ENCODE data around the gene PHC1. TPM values are rescaled to one million over a fixed set of nuclear protein-coding genes. Genes with fewer than 3 reads are reported as not detected.

Gene PHC1
- polyA plus RNA-seq, 1 experiment, result 34.5 TPM

GRCh38 chr12:8960176-8960575 lies 45.9 kb downstream of the PHC1 start:
- H3K27ac ChIP-seq (ENCODE audit: low read depth, low read length), result no peak overlapping the region
- H3K4me3 ChIP-seq (ENCODE audit: low read depth, low read length), result no peak overlapping the region
- H3K27me3 ChIP-seq (ENCODE audit: control insufficient read depth, insufficient read depth, low read length), result no peaks in the 10 kb centered on the region
- DNase-seq (ENCODE audit: low read depth, low spot score), result no peak
- no peak for TF ChIP-seq CTCF (IDR thresholded peaks at IDR 0.05; ENCODE audit: low read depth, low read length)
- peaks cover 5% of the 10 kb centered on the region; the same call in 1 of the 2 replicates for H3K9me3 ChIP-seq (ENCODE audit: control insufficient read depth, insufficient read depth, low read length)
- CTCF ChIA-PET, result interaction anchor here (0.7 to 1.2 kb wide), 2 partner anchors 11 to 78 kb away, joined by 3 read pairs; no protein-coding TSS in a partner anchor
- POLR2A ChIA-PET, result no interaction called here

GRCh38 chr12:8968761-8969160 lies 54.5 kb downstream of the PHC1 start:
- no peak for DNase-seq (ENCODE audit: low read depth, low spot score)
- no peak overlapping the region for H3K27ac ChIP-seq (ENCODE audit: low read depth, low read length)
- no peak overlapping the region for H3K4me3 ChIP-seq (ENCODE audit: low read depth, low read length)
- ChIA-PET POLR2A (no interaction called here), CTCF (no interaction called here)
- no peak for TF ChIP-seq CTCF (IDR thresholded peaks at IDR 0.05; ENCODE audit: low read depth, low read length)
- H3K9me3 ChIP-seq (ENCODE audit: control insufficient read depth, insufficient read depth, low read length), result peaks cover 5% of the 10 kb centered on the region
- no peaks in the 10 kb centered on the region for H3K27me3 ChIP-seq (ENCODE audit: control insufficient read depth, insufficient read depth, low read length)

- H3K27ac ChIP-seq (ENCODE audit: low read depth, low read length), result no peak overlapping the region
- CTCF ChIA-PET, result no interaction called here
- DNase-seq (ENCODE audit: low read depth, low spot score), result no peak
- H3K9me3 ChIP-seq (ENCODE audit: control insufficient read depth, insufficient read depth, low read length), result peaks cover 5% of the 10 kb centered on the region
- TF ChIP-seq CTCF (IDR thresholded peaks at IDR 0.05; ENCODE audit: low read depth, low read length), result no peak
- H3K27me3 ChIP-seq (ENCODE audit: control insufficient read depth, insufficient read depth, low read length), result no peaks in the 10 kb centered on the region
- no peak overlapping the region for H3K4me3 ChIP-seq (ENCODE audit: low read depth, low read length)
- POLR2A ChIA-PET, result no interaction called here
Observed at GRCh38 chr12:8969861-8970411, 55.6 kb downstream of the PHC1 start.

- POLR2A ChIA-PET, result no interaction called here
- Histone ChIP-seq H3K27me3 (ENCODE audit: control insufficient read depth, insufficient read depth, low read length) (no peaks in the 10 kb centered on the region), H3K27ac (ENCODE audit: low read depth, low read length) (no peak overlapping the region), H3K9me3 (ENCODE audit: control insufficient read depth, insufficient read depth, low read length) (peaks cover 5% of the 10 kb centered on the region), H3K4me3 (ENCODE audit: low read depth, low read length) (no peak overlapping the region)
- DNase-seq (ENCODE audit: low read depth, low spot score), result no peak
- CTCF ChIA-PET, result no interaction called here
- no peak for TF ChIP-seq CTCF (IDR thresholded peaks at IDR 0.05; ENCODE audit: low read depth, low read length)
Observed at GRCh38 chr12:8970432-8970831, 56.1 kb downstream of the PHC1 start.

- POLR2A ChIA-PET, result no interaction called here
- TF ChIP-seq CTCF (IDR thresholded peaks at IDR 0.05; ENCODE audit: low read depth, low read length), result no peak
- CTCF ChIA-PET, result no interaction called here
- H3K27me3 ChIP-seq (ENCODE audit: control insufficient read depth, insufficient read depth, low read length), result no peaks in the 10 kb centered on the region
- H3K4me3 ChIP-seq (ENCODE audit: low read depth, low read length), result no peak overlapping the region
- H3K27ac ChIP-seq (ENCODE audit: low read depth, low read length), result no peak overlapping the region
- no peak for DNase-seq (ENCODE audit: low read depth, low spot score)
- H3K9me3 ChIP-seq (ENCODE audit: control insufficient read depth, insufficient read depth, low read length), result peaks cover 3% of the 10 kb centered on the region; the same call in 1 of the 2 replicates
Observed at GRCh38 chr12:8980137-8980536, 65.8 kb downstream of the PHC1 start.

Measured in AG04450 (cell line).